Body of pancreas (tissue), 4 donors: ENCODE data around the gene LCT.

ENCODE experiments used
- CTCF ChIP-seq, 7 experiments: fragments of 450-650 bp in 4 of 7; fragments of 200-600 bp in 3 of 7; sonication (generic) in 3 of 7; IDR thresholded peaks; one replicate each; pipeline ENCODE4 v1.5.1; 2016 to 2019; ENCODE audit warnings: antibody characterized with exemption in 7 of 7
- POLR2A ChIP-seq, 3 donors: fragments of 450-650 bp; IDR thresholded peaks; one replicate each; pipeline ENCODE4 v1.6.1; 2016; ENCODE audit warnings: antibody characterized with exemption in 3 of 3, mild to moderate bottlenecking in 2 of 3

- no peak for TF ChIP-seq CTCF (IDR thresholded peaks at IDR 0.05)
- no peak for TF ChIP-seq POLR2A (IDR thresholded peaks at IDR 0.05)
These were observed 38.6 kb upstream of the LCT start for GRCh38 chr2:135875491-135876065.
